Common myeloid progenitor, CD34-positive (primary cell): ENCODE measurements around the gene GNA12.

ENCODE experiments used
- CTCF ChIA-PET: fragments of 350-600 bp; sonication (Branson Sonifier 250); formaldehyde crosslinking; loops from one replicate; lab custom pipeline; 2021; ENCODE audit warnings: antibody characterized with exemption; lab: Charles Lee
- POLR2A ChIA-PET: fragments of 350-600 bp; sonication (Branson Sonifier 250); formaldehyde crosslinking; loops from one replicate; lab custom pipeline; 2021; ENCODE audit warnings: antibody characterized with exemption; lab: Charles Lee
- DNase-seq, 3 donors: peaks; one replicate each; pipeline versions ENCODE4 v3.0.0 to v3.0.0-alpha.2; 2013
- H3K27ac ChIP-seq, 2 experiments: 1 replicate in 1 of 2; 2 replicates in 1 of 2; pipeline ENCODE4 v1.7.0; 2013; ENCODE audit warnings: inconsistent platforms in 2 of 2, low read length in 2 of 2, mild to moderate bottlenecking in 2 of 2, low read depth in 1 of 2, moderate library complexity in 1 of 2; ENCODE audit not compliant: severe bottlenecking in 2 of 2, insufficient read depth in 1 of 2, poor library complexity in 1 of 2
- H3K27me3 ChIP-seq, 5 experiments: replicated peaks in 2 of 5; 1 replicate in 3 of 5; 2 replicates in 2 of 5; pipeline versions ENCODE4 v1.6.1 to v1.7.0; 2013; ENCODE audit warnings: low read length in 4 of 5, mild to moderate bottlenecking in 2 of 5, moderate library complexity in 2 of 5, inconsistent platforms in 1 of 5; ENCODE audit not compliant: insufficient read depth in 5 of 5, control insufficient read depth in 4 of 5
- H3K36me3 ChIP-seq, 4 experiments: 1 replicate in 2 of 4; 2 replicates in 2 of 4; pipeline versions ENCODE4 v1.6.1 to v1.7.0; 2013; ENCODE audit warnings: low read length in 3 of 4, control low read depth in 1 of 4, mild to moderate bottlenecking in 1 of 4; ENCODE audit not compliant: control insufficient read depth in 4 of 4, insufficient read depth in 4 of 4
- H3K4me1 ChIP-seq, 4 experiments: 1 replicate in 3 of 4; 2 replicates in 1 of 4; pipeline versions ENCODE4 v1.6.1 to v1.7.1; 2013; ENCODE audit warnings: low read length in 3 of 4, mild to moderate bottlenecking in 3 of 4, control low read depth in 1 of 4, inconsistent platforms in 1 of 4, moderate library complexity in 1 of 4; ENCODE audit not compliant: control insufficient read depth in 4 of 4, insufficient read depth in 4 of 4; ENCODE audit errors: control extremely low read depth in 1 of 4
- H3K4me3 ChIP-seq, 7 experiments: 1 replicate in 4 of 7; 2 replicates in 3 of 7; pipeline versions ENCODE4 v1.5.1 to v1.7.0; 2013; ENCODE audit warnings: mild to moderate bottlenecking in 7 of 7, low read length in 6 of 7, moderate library complexity in 6 of 7, inconsistent platforms in 2 of 7, low read depth in 2 of 7, control low read depth in 1 of 7; ENCODE audit not compliant: insufficient read depth in 4 of 7, control insufficient read depth in 1 of 7; ENCODE audit errors: extremely low read depth in 1 of 7
- H3K9me3 ChIP-seq, 5 experiments: 1 replicate in 4 of 5; 2 replicates in 1 of 5; pipeline versions ENCODE4 v1.6.1 to v1.7.1; 2013; ENCODE audit warnings: low read length in 4 of 5, mild to moderate bottlenecking in 2 of 5, inconsistent platforms in 1 of 5, low read depth in 1 of 5, moderate library complexity in 1 of 5; ENCODE audit not compliant: control insufficient read depth in 4 of 5, insufficient read depth in 2 of 5; ENCODE audit errors: control extremely low read depth in 1 of 5
- WGBS: methylation state at CpG from one replicate; pipeline ENCODE4 v1.1.5; 2013; ENCODE audit not compliant: insufficient coverage; 5-methylcytosine and 5-hydroxymethylcytosine counted together

Gene GNA12

GRCh38 chr7:2687338-2687869 is 156.7 kb downstream of the GNA12 start:
- ChIA-PET CTCF (interaction anchor here (1.4 to 3.1 kb wide), 3 partner anchors 17 to 25 kb away, joined by 3 to 19 read pairs (median 4); no protein-coding TSS in a partner anchor), POLR2A (interaction anchor here (0.5 to 0.9 kb wide), 2 partner anchors 9 to 11 kb away, joined by 4 to 5 read pairs; no protein-coding TSS in a partner anchor)
- H3K27me3 ChIP-seq: peaks cover 0 to 44% (median 16%) of the 10 kb centered on the region in 5 experiments
- no peaks in the 10 kb centered on the region for H3K9me3 ChIP-seq
- H3K4me3 ChIP-seq: peak overlapping the region in 4 of 7 experiments; percentile 37 to 61 (median 54)
- H3K4me1 ChIP-seq: peaks cover 0 to 36% (median 27%) of the 10 kb centered on the region in 4 experiments
- no peak for DNase-seq
- WGBS: 56% methylated on average over 15 of the region's 17 CpGs
- H3K27ac ChIP-seq: no peak overlapping the region
- no peaks in the 10 kb centered on the region for H3K36me3 ChIP-seq

- H3K4me3 ChIP-seq: no peak overlapping the region
- POLR2A ChIA-PET: interaction anchor here (0.8 kb wide), 1 partner anchor 31 kb away, joined by 3 read pairs; no protein-coding TSS in a partner anchor
- peaks cover 0 to 44% (median 16%) of the 10 kb centered on the region in 5 experiments for H3K27me3 ChIP-seq
- CTCF ChIA-PET: interaction anchor here (1.3 to 3.1 kb wide), 4 partner anchors 14 to 23 kb away, joined by 4 to 19 read pairs (median 5); no protein-coding TSS in a partner anchor
- peaks cover 0 to 36% (median 27%) of the 10 kb centered on the region in 4 experiments for H3K4me1 ChIP-seq
- no peak for DNase-seq
- 96% methylated on average over 11 of the region's 14 CpGs for WGBS
- H3K36me3 ChIP-seq: no peaks in the 10 kb centered on the region
- H3K9me3 ChIP-seq: no peaks in the 10 kb centered on the region
- H3K27ac ChIP-seq: no peak overlapping the region
These were observed 158.0 kb downstream of the GNA12 start for GRCh38 chr7:2686101-2686500.

- 97% methylated on average over 8 of the region's 11 CpGs for WGBS
- POLR2A ChIA-PET: interaction anchor here (0.7 kb wide), 1 partner anchor 78 kb away, joined by 4 read pairs; no protein-coding TSS in a partner anchor
- H3K27me3 ChIP-seq: peaks cover 0 to 32% (median 13%) of the 10 kb centered on the region in 5 experiments
- H3K4me3 ChIP-seq: no peak overlapping the region
- H3K9me3 ChIP-seq: no peaks in the 10 kb centered on the region
- H3K4me1 ChIP-seq: peaks cover 0 to 26% (median 22%) of the 10 kb centered on the region in 4 experiments
- DNase-seq: no peak
- CTCF ChIA-PET: interaction anchor here (1.0 to 1.8 kb wide), 5 partner anchors 11 to 25 kb away, joined by 4 to 7 read pairs (median 5); no protein-coding TSS in a partner anchor
- H3K27ac ChIP-seq: no peak overlapping the region
- H3K36me3 ChIP-seq: no peaks in the 10 kb centered on the region
These were observed 159.6 kb downstream of the GNA12 start for GRCh38 chr7:2684501-2684900.

- Histone ChIP-seq H3K9me3 (no peaks in the 10 kb centered on the region), H3K4me3 (no peak overlapping the region), H3K4me1 (peaks cover 0 to 5% (median 1%) of the 10 kb centered on the region in 4 experiments), H3K27me3 (peaks cover 0 to 10% (median under 1%) of the 10 kb centered on the region in 5 experiments), H3K36me3 (no peaks in the 10 kb centered on the region), H3K27ac (no peak overlapping the region)
- ChIA-PET POLR2A (no interaction called here), CTCF (interaction anchor here (0.7 to 5.1 kb wide), 21 partner anchors 9 to 249 kb away, joined by 3 to 64 read pairs (median 4); no protein-coding TSS in a partner anchor)
- DNase-seq: no peak
- 97% methylated on average over 22 of the region's 27 CpGs for WGBS
These were observed 161.9 kb downstream of the GNA12 start for GRCh38 chr7:2681929-2682799.

- Histone ChIP-seq H3K27ac (no peak overlapping the region), H3K36me3 (no peaks in the 10 kb centered on the region), H3K4me1 (peaks cover 0 to 4% (median 1%) of the 10 kb centered on the region in 4 experiments), H3K9me3 (no peaks in the 10 kb centered on the region), H3K4me3 (no peak overlapping the region), H3K27me3 (peaks cover 0 to 2% (median 0%) of the 10 kb centered on the region in 5 experiments)
- ChIA-PET CTCF (interaction anchor here (1.0 to 5.1 kb wide), 18 partner anchors 9 to 232 kb away, joined by 3 to 64 read pairs (median 6); no protein-coding TSS in a partner anchor), POLR2A (no interaction called here)
- WGBS: 56% methylated on average over 21 of the region's 27 CpGs
- DNase-seq: peak; percentile 49 to 67 (median 60)
These were observed 163.2 kb downstream of the GNA12 start for GRCh38 chr7:2680792-2681490.

- POLR2A ChIA-PET: no interaction called here
- Histone ChIP-seq H3K27ac (no peak overlapping the region), H3K4me1 (peaks cover 0 to 4% (median 1%) of the 10 kb centered on the region in 4 experiments), H3K4me3 (no peak overlapping the region), H3K27me3 (no peaks in the 10 kb centered on the region), H3K36me3 (no peaks in the 10 kb centered on the region), H3K9me3 (peaks cover 0 to 2% (median 0%) of the 10 kb centered on the region in 5 experiments)
- WGBS: 95% methylated on average over 4 of the region's 13 CpGs
- CTCF ChIA-PET: interaction anchor here (0.7 to 5.1 kb wide), 15 partner anchors 9 to 231 kb away, joined by 3 to 64 read pairs (median 5); no protein-coding TSS in a partner anchor
- no peak for DNase-seq
These were observed 163.9 kb downstream of the GNA12 start for GRCh38 chr7:2680256-2680655.
